GM23338 (cell line): Measurements from ENCODE around the gene ALKAL2. TPM values are rescaled to one million over a fixed set of nuclear protein-coding genes. Genes with fewer than 3 reads are reported as not detected.
A peak's percentile ranks its signal among the peaks of the same experiment; 100 is the strongest.

Source experiments
- ATAC-seq: fragments of 200-7000 bp; cut with Tn5 transposase; 3 replicates; pipeline ENCODE4 v1.9.1; 2020
- DNase-seq: peaks from one replicate; pipeline ENCODE4 v3.0.0-alpha.2; 2015; ENCODE audit warnings: low spot score
- H2AFZ ChIP-seq: fragments of 200-600 bp; sonication (generic); 2 replicates; pipeline ENCODE4 v1.8.0; 2016; ENCODE audit warnings: antibody characterized with exemption, mild to moderate bottlenecking, moderate library complexity
- H3F3A ChIP-seq: fragments of 200-600 bp; sonication (generic); replicated peaks from 2 replicates; pipeline ENCODE4 v1.8.0; 2017; ENCODE audit warnings: antibody characterized with exemption, mixed run types, low read depth
- H3K27ac ChIP-seq: fragments of 200-600 bp; sonication (generic); 2 replicates; pipeline ENCODE4 v1.6.1; 2016; ENCODE audit warnings: low read depth
- H3K27me3 ChIP-seq: fragments of 200-600 bp; sonication (generic); 2 replicates; pipeline ENCODE4 v1.8.0; 2016; ENCODE audit warnings: mild to moderate bottlenecking, mixed run types, moderate library complexity; ENCODE audit not compliant: insufficient read depth
- H3K36me3 ChIP-seq: fragments of 200-600 bp; sonication (generic); 2 replicates; pipeline ENCODE4 v1.8.0; 2016; ENCODE audit warnings: mild to moderate bottlenecking; ENCODE audit not compliant: insufficient read depth
- H3K4me1 ChIP-seq: fragments of 200-600 bp; sonication (generic); 2 replicates; pipeline ENCODE4 v1.8.0; 2016; ENCODE audit warnings: mild to moderate bottlenecking, moderate library complexity; ENCODE audit not compliant: insufficient read depth
- H3K4me2 ChIP-seq: fragments of 200-600 bp; sonication (generic); 2 replicates; pipeline ENCODE4 v1.7.1; 2017; ENCODE audit warnings: mixed run types
- H3K4me3 ChIP-seq: fragments of 200-600 bp; sonication (generic); 2 replicates; pipeline ENCODE4 v1.6.1; 2016; ENCODE audit warnings: mixed run types
- H3K79me2 ChIP-seq: fragments of 200-600 bp; sonication (generic); replicated peaks from 2 replicates; pipeline ENCODE4 v1.8.0; 2017; ENCODE audit warnings: mild to moderate bottlenecking; ENCODE audit not compliant: insufficient read depth
- H3K9me2 ChIP-seq: fragments of 200-600 bp; sonication (generic); 2 replicates; pipeline ENCODE4 v1.8.0; 2017; ENCODE audit not compliant: insufficient read depth
- H4K20me1 ChIP-seq: fragments of 200-600 bp; sonication (generic); replicated peaks from 2 replicates; pipeline ENCODE4 v1.8.0; 2017; ENCODE audit warnings: mild to moderate bottlenecking; ENCODE audit not compliant: insufficient read depth
- H3K27ac Mint-ChIP-seq: 2 replicates; pipeline ENCODE4 v1.8.0; 2020; ENCODE audit warnings: inconsistent platforms, mild to moderate bottlenecking, moderate library complexity, mixed read lengths
- H3K27me3 Mint-ChIP-seq: 3 replicates; pipeline ENCODE4 v1.8.0; 2022; ENCODE audit warnings: low read depth, mild to moderate bottlenecking, moderate library complexity, mixed read lengths, inconsistent platforms; ENCODE audit not compliant: insufficient read depth, poor library complexity
- H3K36me3 Mint-ChIP-seq: 3 replicates; pipeline ENCODE4 v1.8.0; 2021; ENCODE audit warnings: low read depth, mild to moderate bottlenecking, inconsistent platforms, moderate library complexity, mixed read lengths
- H3K4me1 Mint-ChIP-seq: 3 replicates; pipeline ENCODE4 v1.8.0; 2020; ENCODE audit warnings: mild to moderate bottlenecking, inconsistent platforms, mixed read lengths
- H3K4me3 Mint-ChIP-seq: 3 replicates; pipeline ENCODE4 v1.8.0; 2021; ENCODE audit warnings: moderate library complexity, mild to moderate bottlenecking, inconsistent platforms, mixed read lengths
- H3K9me3 Mint-ChIP-seq: 3 replicates; pipeline ENCODE4 v1.8.0; 2020; ENCODE audit warnings: moderate library complexity, mild to moderate bottlenecking, inconsistent platforms, mixed read lengths
- EZH2phosphoT487 ChIP-seq: fragments of 200-600 bp; sonication (generic); IDR thresholded peaks from one replicate; pipeline ENCODE4 v1.8.1; 2018; ENCODE audit warnings: antibody characterized with exemption; ENCODE audit not compliant: unreplicated experiment
- STAT1 ChIP-seq: IDR thresholded peaks from one replicate; pipeline ENCODE4 v1.6.1; 2016; ENCODE audit warnings: antibody characterized with exemption; ENCODE audit not compliant: unreplicated experiment
- polyA plus RNA-seq: library from polyadenylated mRNA; unstranded; fragments of >200 nt; fragmentation: Nextera tagmentation; extraction: Ambion mirVana; gene quantifications from 2 replicates; pipeline ENCODE4 v1.2.1, GENCODE V29; 2016
- total RNA-seq: library from RNA; depleted of rRNA; stranded (reverse); fragments of >200 nt; shearing (Covaris generic); gene quantifications from 2 replicates; pipeline ENCODE4 v1.2.3, GENCODE V29; 2014
- TF ChIP-seq, protein P1 (sequence below): fragments of 250-450 bp; sonication (Bioruptor Pico); IDR thresholded peaks from 2 replicates; pipeline ENCODE4 v1.5.0; 2020; ENCODE audit warnings: mild to moderate bottlenecking, moderate library complexity
- TF ChIP-seq, protein P2 (sequence below), 2 experiments: fragments of 200-600 bp in 1 of 2; sonication (generic) in 1 of 2; conservative IDR thresholded peaks; 2 replicates each; pipeline versions ENCODE4 v1.5.1 to v1.6.1; 2016 to 2017; ENCODE audit warnings: antibody characterized with exemption in 2 of 2, low read depth in 2 of 2, mild to moderate bottlenecking in 2 of 2, moderate library complexity in 1 of 2

The ALKAL2 gene
- total and polyA plus RNA-seq, 2 experiments from 2014 or later, result 6.4 to 12.1 TPM

GRCh38 chr2:287471-287885, 413 bp downstream of the ALKAL2 start (continued):
- TF ChIP-seq, protein P1, sequence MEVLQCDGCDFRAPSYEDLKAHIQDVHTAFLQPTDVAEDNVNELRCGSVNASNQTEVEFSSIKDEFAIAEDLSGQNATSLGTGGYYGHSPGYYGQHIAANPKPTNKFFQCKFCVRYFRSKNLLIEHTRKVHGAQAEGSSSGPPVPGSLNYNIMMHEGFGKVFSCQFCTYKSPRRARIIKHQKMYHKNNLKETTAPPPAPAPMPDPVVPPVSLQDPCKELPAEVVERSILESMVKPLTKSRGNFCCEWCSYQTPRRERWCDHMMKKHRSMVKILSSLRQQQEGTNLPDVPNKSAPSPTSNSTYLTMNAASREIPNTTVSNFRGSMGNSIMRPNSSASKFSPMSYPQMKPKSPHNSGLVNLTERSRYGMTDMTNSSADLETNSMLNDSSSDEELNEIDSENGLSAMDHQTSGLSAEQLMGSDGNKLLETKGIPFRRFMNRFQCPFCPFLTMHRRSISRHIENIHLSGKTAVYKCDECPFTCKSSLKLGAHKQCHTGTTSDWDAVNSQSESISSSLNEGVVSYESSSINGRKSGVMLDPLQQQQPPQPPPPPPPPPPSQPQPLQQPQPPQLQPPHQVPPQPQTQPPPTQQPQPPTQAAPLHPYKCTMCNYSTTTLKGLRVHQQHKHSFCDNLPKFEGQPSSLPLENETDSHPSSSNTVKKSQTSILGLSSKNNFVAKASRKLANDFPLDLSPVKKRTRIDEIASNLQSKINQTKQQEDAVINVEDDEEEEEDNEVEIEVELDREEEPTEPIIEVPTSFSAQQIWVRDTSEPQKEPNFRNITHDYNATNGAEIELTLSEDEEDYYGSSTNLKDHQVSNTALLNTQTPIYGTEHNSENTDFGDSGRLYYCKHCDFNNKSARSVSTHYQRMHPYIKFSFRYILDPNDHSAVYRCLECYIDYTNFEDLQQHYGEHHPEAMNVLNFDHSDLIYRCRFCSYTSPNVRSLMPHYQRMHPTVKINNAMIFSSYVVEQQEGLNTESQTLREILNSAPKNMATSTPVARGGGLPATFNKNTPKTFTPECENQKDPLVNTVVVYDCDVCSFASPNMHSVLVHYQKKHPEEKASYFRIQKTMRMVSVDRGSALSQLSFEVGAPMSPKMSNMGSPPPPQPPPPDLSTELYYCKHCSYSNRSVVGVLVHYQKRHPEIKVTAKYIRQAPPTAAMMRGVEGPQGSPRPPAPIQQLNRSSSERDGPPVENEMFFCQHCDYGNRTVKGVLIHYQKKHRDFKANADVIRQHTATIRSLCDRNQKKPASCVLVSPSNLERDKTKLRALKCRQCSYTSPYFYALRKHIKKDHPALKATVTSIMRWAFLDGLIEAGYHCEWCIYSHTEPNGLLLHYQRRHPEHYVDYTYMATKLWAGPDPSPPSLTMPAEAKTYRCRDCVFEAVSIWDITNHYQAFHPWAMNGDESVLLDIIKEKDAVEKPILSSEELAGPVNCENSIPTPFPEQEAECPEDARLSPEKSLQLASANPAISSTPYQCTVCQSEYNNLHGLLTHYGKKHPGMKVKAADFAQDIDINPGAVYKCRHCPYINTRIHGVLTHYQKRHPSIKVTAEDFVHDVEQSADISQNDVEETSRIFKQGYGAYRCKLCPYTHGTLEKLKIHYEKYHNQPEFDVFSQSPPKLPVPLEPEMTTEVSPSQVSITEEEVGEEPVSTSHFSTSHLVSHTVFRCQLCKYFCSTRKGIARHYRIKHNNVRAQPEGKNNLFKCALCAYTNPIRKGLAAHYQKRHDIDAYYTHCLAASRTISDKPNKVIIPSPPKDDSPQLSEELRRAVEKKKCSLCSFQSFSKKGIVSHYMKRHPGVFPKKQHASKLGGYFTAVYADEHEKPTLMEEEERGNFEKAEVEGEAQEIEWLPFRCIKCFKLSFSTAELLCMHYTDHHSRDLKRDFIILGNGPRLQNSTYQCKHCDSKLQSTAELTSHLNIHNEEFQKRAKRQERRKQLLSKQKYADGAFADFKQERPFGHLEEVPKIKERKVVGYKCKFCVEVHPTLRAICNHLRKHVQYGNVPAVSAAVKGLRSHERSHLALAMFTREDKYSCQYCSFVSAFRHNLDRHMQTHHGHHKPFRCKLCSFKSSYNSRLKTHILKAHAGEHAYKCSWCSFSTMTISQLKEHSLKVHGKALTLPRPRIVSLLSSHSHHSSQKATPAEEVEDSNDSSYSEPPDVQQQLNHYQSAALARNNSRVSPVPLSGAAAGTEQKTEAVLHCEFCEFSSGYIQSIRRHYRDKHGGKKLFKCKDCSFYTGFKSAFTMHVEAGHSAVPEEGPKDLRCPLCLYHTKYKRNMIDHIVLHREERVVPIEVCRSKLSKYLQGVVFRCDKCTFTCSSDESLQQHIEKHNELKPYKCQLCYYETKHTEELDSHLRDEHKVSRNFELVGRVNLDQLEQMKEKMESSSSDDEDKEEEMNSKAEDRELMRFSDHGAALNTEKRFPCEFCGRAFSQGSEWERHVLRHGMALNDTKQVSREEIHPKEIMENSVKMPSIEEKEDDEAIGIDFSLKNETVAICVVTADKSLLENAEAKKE (CRISPR knock-in tag), result no peak
- TF ChIP-seq, protein P2, sequence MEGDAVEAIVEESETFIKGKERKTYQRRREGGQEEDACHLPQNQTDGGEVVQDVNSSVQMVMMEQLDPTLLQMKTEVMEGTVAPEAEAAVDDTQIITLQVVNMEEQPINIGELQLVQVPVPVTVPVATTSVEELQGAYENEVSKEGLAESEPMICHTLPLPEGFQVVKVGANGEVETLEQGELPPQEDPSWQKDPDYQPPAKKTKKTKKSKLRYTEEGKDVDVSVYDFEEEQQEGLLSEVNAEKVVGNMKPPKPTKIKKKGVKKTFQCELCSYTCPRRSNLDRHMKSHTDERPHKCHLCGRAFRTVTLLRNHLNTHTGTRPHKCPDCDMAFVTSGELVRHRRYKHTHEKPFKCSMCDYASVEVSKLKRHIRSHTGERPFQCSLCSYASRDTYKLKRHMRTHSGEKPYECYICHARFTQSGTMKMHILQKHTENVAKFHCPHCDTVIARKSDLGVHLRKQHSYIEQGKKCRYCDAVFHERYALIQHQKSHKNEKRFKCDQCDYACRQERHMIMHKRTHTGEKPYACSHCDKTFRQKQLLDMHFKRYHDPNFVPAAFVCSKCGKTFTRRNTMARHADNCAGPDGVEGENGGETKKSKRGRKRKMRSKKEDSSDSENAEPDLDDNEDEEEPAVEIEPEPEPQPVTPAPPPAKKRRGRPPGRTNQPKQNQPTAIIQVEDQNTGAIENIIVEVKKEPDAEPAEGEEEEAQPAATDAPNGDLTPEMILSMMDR (conservative IDR thresholded peaks at IDR 0.05; ENCODE audit: low read depth in 2 of 2), result no peak
- no peak for TF ChIP-seq STAT1

- Mint-ChIP-seq H3K27ac (no peak overlapping the region), H3K36me3 (peaks cover 5% of the 10 kb centered on the region; the same call in 2 of the 3 replicates), H3K4me1 (peaks cover 42% of the 10 kb centered on the region), H3K9me3 (no peaks in the 10 kb centered on the region; the same call in 2 of the 3 replicates), H3K4me3 (peak overlapping the region; percentile 72), H3K27me3 (peaks cover 35% of the 10 kb centered on the region)
- 0 out of 2 replicates have a peak, but pooled peaks cover under 1% of the 10 kb centered on the region for H3K36me3 ChIP-seq
- peak overlapping the region; percentile 84 for H3K4me2 ChIP-seq
- no peaks in the 10 kb centered on the region for H3K79me2 ChIP-seq
- no peak overlapping the region for H2AFZ ChIP-seq
- peaks cover 43% of the 10 kb centered on the region for H3K4me1 ChIP-seq
- H3K27ac ChIP-seq, result no peak overlapping the region
- TF ChIP-seq EZH2phosphoT487, result no peak
- H3K27me3 ChIP-seq, result peaks cover 50% of the 10 kb centered on the region
- DNase-seq (peak; percentile 65), ATAC-seq (peak; percentile 24)
- no peaks in the 10 kb centered on the region for H3K9me2 ChIP-seq
- H3K4me3 ChIP-seq, result peak overlapping the region; percentile 65
- H4K20me1 ChIP-seq, result no peaks in the 10 kb centered on the region; the same call in 1 of the 2 replicates
- peaks cover 15% of the 10 kb centered on the region for H3F3A ChIP-seq
Observed at GRCh38 chr2:286774-287392, 1.0 kb downstream of the ALKAL2 start.
